Activated naive CD8-positive, alpha-beta T cell (primary cell): Measurements from ENCODE around the gene FCRL3.
"Not testable (repeated sequence)": the region's sequence is repeated elsewhere in the genome, so short reads cannot be mapped to it uniquely, and the experiment has no call there.

ENCODE experiments used
- H3K27ac Mint-ChIP-seq: one replicate; pipeline ENCODE4 v1.8.0; 2021; ENCODE audit warnings: mixed read lengths
- H3K27me3 Mint-ChIP-seq: one replicate; pipeline ENCODE4 v1.8.0; 2021; ENCODE audit warnings: mixed read lengths
- H3K36me3 Mint-ChIP-seq: one replicate; pipeline ENCODE4 v1.8.0; 2021; ENCODE audit warnings: mixed read lengths
- H3K4me1 Mint-ChIP-seq: one replicate; pipeline ENCODE4 v1.8.0; 2021; ENCODE audit warnings: low read depth, mixed read lengths
- H3K4me3 Mint-ChIP-seq: one replicate; pipeline ENCODE4 v1.8.0; 2021; ENCODE audit warnings: mild to moderate bottlenecking, mixed read lengths
- H3K9me3 Mint-ChIP-seq: one replicate; pipeline ENCODE4 v1.8.0; 2021; ENCODE audit warnings: low read depth, mixed read lengths

FCRL3 gene

GRCh38 chr1:157700732-157701131 lies at the start of gene FCRL3:
Gene FCRL3 (minus strand): TSS chr1:157700769. CDS start chr1:157700489, 280 bp downstream.
- no peak within 1 kb of the TSS for H3K27ac Mint-ChIP-seq
- no peaks in the 10 kb centered on the region for H3K4me1 Mint-ChIP-seq
- no peak within 1 kb of the TSS for H3K4me3 Mint-ChIP-seq

GRCh38 chr1:157748262-157748817 lies 47.8 kb upstream of the FCRL3 start:
- H3K27ac Mint-ChIP-seq: no peak overlapping the region

More at GRCh38 chr1:157700732-157701131, at the start of gene FCRL3:
- H3K9me3 Mint-ChIP-seq: no peaks in the 10 kb centered on the region
- H3K36me3 Mint-ChIP-seq: no peaks in the 10 kb centered on the region
- H3K27me3 Mint-ChIP-seq: peaks cover 7% of the 10 kb centered on the region

GRCh38 chr1:157739229-157739901 lies 38.8 kb upstream of the FCRL3 start:
- Mint-ChIP-seq H3K9me3 (no peaks in the 10 kb centered on the region), H3K27ac (no peak overlapping the region), H3K36me3 (no peaks in the 10 kb centered on the region), H3K4me1 (no peaks in the 10 kb centered on the region), H3K27me3 (no peaks in the 10 kb centered on the region), H3K4me3 (no peak overlapping the region)

More at GRCh38 chr1:157748262-157748817, 47.8 kb upstream of the FCRL3 start:
- H3K36me3 Mint-ChIP-seq: no peaks in the 10 kb centered on the region
- no peak overlapping the region for H3K4me3 Mint-ChIP-seq
- H3K9me3 Mint-ChIP-seq: no peaks in the 10 kb centered on the region
- peaks cover 2% of the 10 kb centered on the region for H3K27me3 Mint-ChIP-seq
- no peaks in the 10 kb centered on the region for H3K4me1 Mint-ChIP-seq

GRCh38 chr1:157735991-157736390 lies 35.4 kb upstream of the FCRL3 start:
- H3K9me3 Mint-ChIP-seq: not testable (repeated sequence)

GRCh38 chr1:157734321-157734720 lies 33.8 kb upstream of the FCRL3 start:
- Mint-ChIP-seq H3K27ac (no peak overlapping the region), H3K9me3 (no peaks in the 10 kb centered on the region), H3K36me3 (no peaks in the 10 kb centered on the region), H3K4me3 (no peak overlapping the region), H3K4me1 (no peaks in the 10 kb centered on the region), H3K27me3 (no peaks in the 10 kb centered on the region)

More at GRCh38 chr1:157735991-157736390, 35.4 kb upstream of the FCRL3 start:
- H3K27me3 Mint-ChIP-seq, H3K4me1 Mint-ChIP-seq, H3K27ac Mint-ChIP-seq, H3K4me3 Mint-ChIP-seq, H3K36me3 Mint-ChIP-seq: not testable (repeated sequence)

- no peak overlapping the region for H3K4me3 Mint-ChIP-seq
- no peaks in the 10 kb centered on the region for H3K36me3 Mint-ChIP-seq
- no peaks in the 10 kb centered on the region for H3K9me3 Mint-ChIP-seq
- peaks cover 7% of the 10 kb centered on the region for H3K27me3 Mint-ChIP-seq
- no peaks in the 10 kb centered on the region for H3K4me1 Mint-ChIP-seq
- H3K27ac Mint-ChIP-seq: no peak overlapping the region
Measured at GRCh38 chr1:157732755-157733154, 32.2 kb upstream of the FCRL3 start.

- H3K36me3 Mint-ChIP-seq: no peaks in the 10 kb centered on the region
- peaks cover 10% of the 10 kb centered on the region for H3K4me1 Mint-ChIP-seq
- no peak overlapping the region for H3K4me3 Mint-ChIP-seq
- peaks cover 7% of the 10 kb centered on the region for H3K27me3 Mint-ChIP-seq
- peaks cover 9% of the 10 kb centered on the region for H3K9me3 Mint-ChIP-seq
- H3K27ac Mint-ChIP-seq: no peak overlapping the region
Measured at GRCh38 chr1:157725221-157725577, 24.6 kb upstream of the FCRL3 start.

GRCh38 chr1:157724537-157725220 lies 24.1 kb upstream of the FCRL3 start:
- H3K4me1 Mint-ChIP-seq: peaks cover 10% of the 10 kb centered on the region
- H3K36me3 Mint-ChIP-seq: no peaks in the 10 kb centered on the region
- peaks cover 7% of the 10 kb centered on the region for H3K27me3 Mint-ChIP-seq
- H3K9me3 Mint-ChIP-seq: peaks cover 9% of the 10 kb centered on the region
- H3K27ac Mint-ChIP-seq: no peak overlapping the region
- H3K4me3 Mint-ChIP-seq: no peak overlapping the region

- H3K36me3 Mint-ChIP-seq: no peaks in the 10 kb centered on the region
- peaks cover 10% of the 10 kb centered on the region for H3K4me1 Mint-ChIP-seq
- H3K27ac Mint-ChIP-seq: no peak overlapping the region
- H3K4me3 Mint-ChIP-seq: no peak overlapping the region
- H3K27me3 Mint-ChIP-seq: peaks cover 1% of the 10 kb centered on the region
- peaks cover 9% of the 10 kb centered on the region for H3K9me3 Mint-ChIP-seq
Measured at GRCh38 chr1:157723157-157723556, 22.6 kb upstream of the FCRL3 start.

GRCh38 chr1:157721985-157722384 lies 21.4 kb upstream of the FCRL3 start:
- Mint-ChIP-seq H3K27ac (no peak overlapping the region), H3K4me3 (no peak overlapping the region), H3K9me3 (peaks cover 9% of the 10 kb centered on the region), H3K4me1 (peaks cover 10% of the 10 kb centered on the region), H3K27me3 (no peaks in the 10 kb centered on the region), H3K36me3 (no peaks in the 10 kb centered on the region)

- H3K27me3 Mint-ChIP-seq: no peaks in the 10 kb centered on the region
- H3K27ac Mint-ChIP-seq: no peak overlapping the region
- H3K4me3 Mint-ChIP-seq: no peak overlapping the region
- peaks cover 2% of the 10 kb centered on the region for H3K9me3 Mint-ChIP-seq
- no peaks in the 10 kb centered on the region for H3K4me1 Mint-ChIP-seq
- H3K36me3 Mint-ChIP-seq: no peaks in the 10 kb centered on the region
Measured at GRCh38 chr1:157715736-157716135, 15.2 kb upstream of the FCRL3 start.

GRCh38 chr1:157711802-157712201 lies 11.2 kb upstream of the FCRL3 start:
- no peak overlapping the region for H3K27ac Mint-ChIP-seq
- no peaks in the 10 kb centered on the region for H3K36me3 Mint-ChIP-seq
- H3K4me1 Mint-ChIP-seq: no peaks in the 10 kb centered on the region
- H3K27me3 Mint-ChIP-seq: no peaks in the 10 kb centered on the region
- no peaks in the 10 kb centered on the region for H3K9me3 Mint-ChIP-seq
- no peak overlapping the region for H3K4me3 Mint-ChIP-seq

GRCh38 chr1:157704878-157705277 lies 4.3 kb upstream of the FCRL3 start:
- no peaks in the 10 kb centered on the region for H3K27me3 Mint-ChIP-seq
- no peaks in the 10 kb centered on the region for H3K36me3 Mint-ChIP-seq
- no peaks in the 10 kb centered on the region for H3K4me1 Mint-ChIP-seq
- H3K27ac Mint-ChIP-seq: no peak overlapping the region
- H3K9me3 Mint-ChIP-seq: no peaks in the 10 kb centered on the region
- no peak overlapping the region for H3K4me3 Mint-ChIP-seq

GRCh38 chr1:157703981-157704380 lies 3.4 kb upstream of the FCRL3 start:
- peaks cover 1% of the 10 kb centered on the region for H3K27me3 Mint-ChIP-seq
- H3K4me3 Mint-ChIP-seq: no peak overlapping the region
- no peak overlapping the region for H3K27ac Mint-ChIP-seq
- no peaks in the 10 kb centered on the region for H3K4me1 Mint-ChIP-seq
- no peaks in the 10 kb centered on the region for H3K9me3 Mint-ChIP-seq
- no peaks in the 10 kb centered on the region for H3K36me3 Mint-ChIP-seq

GRCh38 chr1:157702308-157702825 lies 1.8 kb upstream of the FCRL3 start:
- no peaks in the 10 kb centered on the region for H3K9me3 Mint-ChIP-seq
- no peak overlapping the region for H3K4me3 Mint-ChIP-seq
- H3K27ac Mint-ChIP-seq: no peak overlapping the region
- no peaks in the 10 kb centered on the region for H3K36me3 Mint-ChIP-seq
- no peaks in the 10 kb centered on the region for H3K4me1 Mint-ChIP-seq
- peaks cover 6% of the 10 kb centered on the region for H3K27me3 Mint-ChIP-seq
